ENCODE measurements around the gene CDC42BPA. TPM values are rescaled to one million over a fixed set of nuclear protein-coding genes. Genes with fewer than 3 reads are reported as not detected.

Gene CDC42BPA
- total and polyA plus RNA-seq, 9 of the 15 experiments (the other 6 are each of a cell fraction or from before 2014, with no cell fraction given): 8.0 to 77.5 (median 52.1) TPM

GRCh38 chr1:227364657-227365056, 46.4 kb upstream of the CDC42BPA start:
- POLR2A ChIA-PET: interaction anchor here (0.7 kb wide), 1 partner anchor 30 kb away, joined by 4 read pairs; no protein-coding TSS in a partner anchor
- Histone ChIP-seq H3K4me3 (no peak overlapping the region), H3K4me1 (replicated peaks in 1 of 2; ENCODE audit: control insufficient read depth in 2 of 2, insufficient read depth in 2 of 2, low read length in 2 of 2) (peaks cover 8 to 11% of the 10 kb centered on the region in 2 experiments; a peak in 4 of 5 replicates), H3K79me2 (ENCODE audit: control insufficient read depth, insufficient read depth, low read length) (no peaks in the 10 kb centered on the region), H3K27ac (ENCODE audit: extremely low read depth, low read depth, low read length) (no peak overlapping the region), H3K27me3 (ENCODE audit: control insufficient read depth in 2 of 2, insufficient read depth in 2 of 2, low read length in 2 of 2) (no peaks in the 10 kb centered on the region), H2AFZ (ENCODE audit: low read depth, low read length) (no peak overlapping the region), H3K9ac (ENCODE audit: insufficient read depth in 1 of 2, low read depth in 2 of 2, low read length in 2 of 2) (no peak overlapping the region), H4K20me1 (replicated peaks; ENCODE audit: control insufficient read depth, insufficient read depth, low read length) (no peaks in the 10 kb centered on the region), H3K4me2 (ENCODE audit: insufficient read depth, low read length) (no peak overlapping the region), H3K9me3 (replicated peaks; ENCODE audit: control insufficient read depth, insufficient read depth, low read depth, low read length) (no peaks in the 10 kb centered on the region), H3K36me3 (ENCODE audit: control insufficient read depth, insufficient read depth, low read length) (no peaks in the 10 kb centered on the region), H3K9me1 (ENCODE audit: control insufficient read depth, insufficient read depth, low read length) (no peaks in the 10 kb centered on the region)
- BruUV-seq (replicated peaks): no TSS peak
- CTCF ChIA-PET (ENCODE audit: low intra/inter-chr PET ratio): no interaction called here
- in situ Hi-C loops (cut with MboI) (no loop called here), intact Hi-C loops (cut with micrococcal nuclease) (no loop called here)
- DNase-seq (ENCODE audit: extremely low read depth in 1 of 4, low spot score in 3 of 4): no peak
- TF ChIP-seq BMI1 (IDR thresholded peaks at IDR 0.05; ENCODE audit: low read length) (no peak), EGR1 (conservative IDR thresholded peaks at IDR 0.05) (0 out of 2 replicates have a peak, but pooled peaks have one; percentile 7)
- 31% methylated on average over 2 of the region's 2 CpGs for WGBS (ENCODE audit: insufficient coverage, low coverage, missing lambda C conversion rate)
- no peak for FAIRE-seq
- no peak for ATAC-seq

- POLR2A ChIA-PET: no interaction called here
- WGBS (ENCODE audit: insufficient coverage, low coverage, missing lambda C conversion rate): 72% methylated on average over 7 of the region's 7 CpGs
- in situ Hi-C loops (cut with MboI): no loop called here
- TF ChIP-seq SMARCA5 (IDR thresholded peaks at IDR 0.05): no peak
- TF ChIP-seq RCOR1 (IDR thresholded peaks at IDR 0.05; ENCODE audit: borderline replicate concordance in 1 of 2, low read depth in 2 of 2, low read length in 2 of 2): no peak
- no peak for TF ChIP-seq RNF2 (IDR thresholded peaks at IDR 0.05)
- TF ChIP-seq SREBF1 (IDR thresholded peaks at IDR 0.05; ENCODE audit: borderline replicate concordance, low read depth, low read length): no peak
- no peak for TF ChIP-seq KLF10 (CRISPR knock-in tag; IDR thresholded peaks at IDR 0.05)
- TF ChIP-seq, protein P1, sequence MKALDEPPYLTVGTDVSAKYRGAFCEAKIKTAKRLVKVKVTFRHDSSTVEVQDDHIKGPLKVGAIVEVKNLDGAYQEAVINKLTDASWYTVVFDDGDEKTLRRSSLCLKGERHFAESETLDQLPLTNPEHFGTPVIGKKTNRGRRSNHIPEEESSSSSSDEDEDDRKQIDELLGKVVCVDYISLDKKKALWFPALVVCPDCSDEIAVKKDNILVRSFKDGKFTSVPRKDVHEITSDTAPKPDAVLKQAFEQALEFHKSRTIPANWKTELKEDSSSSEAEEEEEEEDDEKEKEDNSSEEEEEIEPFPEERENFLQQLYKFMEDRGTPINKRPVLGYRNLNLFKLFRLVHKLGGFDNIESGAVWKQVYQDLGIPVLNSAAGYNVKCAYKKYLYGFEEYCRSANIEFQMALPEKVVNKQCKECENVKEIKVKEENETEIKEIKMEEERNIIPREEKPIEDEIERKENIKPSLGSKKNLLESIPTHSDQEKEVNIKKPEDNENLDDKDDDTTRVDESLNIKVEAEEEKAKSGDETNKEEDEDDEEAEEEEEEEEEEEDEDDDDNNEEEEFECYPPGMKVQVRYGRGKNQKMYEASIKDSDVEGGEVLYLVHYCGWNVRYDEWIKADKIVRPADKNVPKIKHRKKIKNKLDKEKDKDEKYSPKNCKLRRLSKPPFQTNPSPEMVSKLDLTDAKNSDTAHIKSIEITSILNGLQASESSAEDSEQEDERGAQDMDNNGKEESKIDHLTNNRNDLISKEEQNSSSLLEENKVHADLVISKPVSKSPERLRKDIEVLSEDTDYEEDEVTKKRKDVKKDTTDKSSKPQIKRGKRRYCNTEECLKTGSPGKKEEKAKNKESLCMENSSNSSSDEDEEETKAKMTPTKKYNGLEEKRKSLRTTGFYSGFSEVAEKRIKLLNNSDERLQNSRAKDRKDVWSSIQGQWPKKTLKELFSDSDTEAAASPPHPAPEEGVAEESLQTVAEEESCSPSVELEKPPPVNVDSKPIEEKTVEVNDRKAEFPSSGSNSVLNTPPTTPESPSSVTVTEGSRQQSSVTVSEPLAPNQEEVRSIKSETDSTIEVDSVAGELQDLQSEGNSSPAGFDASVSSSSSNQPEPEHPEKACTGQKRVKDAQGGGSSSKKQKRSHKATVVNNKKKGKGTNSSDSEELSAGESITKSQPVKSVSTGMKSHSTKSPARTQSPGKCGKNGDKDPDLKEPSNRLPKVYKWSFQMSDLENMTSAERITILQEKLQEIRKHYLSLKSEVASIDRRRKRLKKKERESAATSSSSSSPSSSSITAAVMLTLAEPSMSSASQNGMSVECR (CRISPR knock-in tag; IDR thresholded peaks at IDR 0.05): no peak
- no peak for TF ChIP-seq SRSF7 (optimal IDR thresholded peaks at IDR 0.05; ENCODE audit: low read depth, low read length)
- no peak for TF ChIP-seq MCM2 (IDR thresholded peaks at IDR 0.05; ENCODE audit: low read depth)
- no peak for TF ChIP-seq CHD2 (IDR thresholded peaks at IDR 0.05; ENCODE audit: low read depth, low read length)
- no peak for TF ChIP-seq THRAP3 (IDR thresholded peaks at IDR 0.05; ENCODE audit: borderline replicate concordance)
- no peak for TF ChIP-seq KDM1A (IDR thresholded peaks at IDR 0.05)
Measured at GRCh38 chr1:227363825-227364224, 45.5 kb upstream of the CDC42BPA start.

More at GRCh38 chr1:227363825-227364224, 45.5 kb upstream of the CDC42BPA start:
- no peaks in the 10 kb centered on the region for H4K20me1 ChIP-seq (replicated peaks; ENCODE audit: control insufficient read depth, insufficient read depth, low read length)
- no peaks in the 10 kb centered on the region for H3K79me2 ChIP-seq (ENCODE audit: control insufficient read depth, insufficient read depth, low read length)
- CTCF ChIA-PET (ENCODE audit: low intra/inter-chr PET ratio): interaction anchor here (0.7 kb wide), 1 partner anchor 93 kb away, joined by 3 read pairs; no protein-coding TSS in a partner anchor
- H3K36me3 ChIP-seq (ENCODE audit: control insufficient read depth, insufficient read depth, low read length): no peaks in the 10 kb centered on the region
- no peaks in the 10 kb centered on the region for H3K9me1 ChIP-seq (ENCODE audit: control insufficient read depth, insufficient read depth, low read length)
- H3K4me2 ChIP-seq (ENCODE audit: insufficient read depth, low read length): no peak overlapping the region
- H3K9me3 ChIP-seq (replicated peaks; ENCODE audit: control insufficient read depth, insufficient read depth, low read depth, low read length): no peaks in the 10 kb centered on the region
- H3K9ac ChIP-seq (ENCODE audit: insufficient read depth in 1 of 2, low read depth in 2 of 2, low read length in 2 of 2): no peak overlapping the region
- BruUV-seq (replicated peaks): no TSS peak
- ATAC-seq: no peak
- no peak overlapping the region for H2AFZ ChIP-seq (ENCODE audit: low read depth, low read length)
- H3K27me3 ChIP-seq (ENCODE audit: control insufficient read depth in 2 of 2, insufficient read depth in 2 of 2, low read length in 2 of 2): no peaks in the 10 kb centered on the region
- no peak overlapping the region for H3K27ac ChIP-seq (ENCODE audit: extremely low read depth, low read depth, low read length)
- DNase-seq (ENCODE audit: extremely low read depth in 1 of 4, low spot score in 3 of 4): no peak
- no peak overlapping the region for H3K4me3 ChIP-seq
- intact Hi-C loops (cut with micrococcal nuclease): no loop called here
- no peak for FAIRE-seq
- peaks cover 2 to 4% of the 10 kb centered on the region in 2 experiments; a peak in 3 of 5 replicates for H3K4me1 ChIP-seq (replicated peaks in 1 of 2; ENCODE audit: control insufficient read depth in 2 of 2, insufficient read depth in 2 of 2, low read length in 2 of 2)
